MCF 10A (cell line): Measurements from ENCODE around the gene ANKRD62. TPM values are rescaled to one million over a fixed set of nuclear protein-coding genes. Genes with fewer than 3 reads are reported as not detected.

Experiments
- BruUV-seq: library from RNA; stranded (reverse); fragments of 400-500 nt; replicated peaks from 2 replicates; lab custom pipeline; 2021; lab: Mats Ljungman, UMichigan
- CTCF ChIA-PET: fragments of 300-600 bp; sonication (Branson Sonifier 250); formaldehyde crosslinking; extraction: SDS; loops from one replicate; lab custom pipeline; 2021; ENCODE audit warnings: antibody characterized with exemption, inconsistent platforms; lab: Yijun Ruan, JAX
- POLR2A ChIA-PET: fragments of 300-600, 350-650 bp; sonication (Branson Sonifier 250); formaldehyde crosslinking; extraction: SDS; loops from one replicate; lab custom pipeline; 2020; ENCODE audit warnings: antibody characterized with exemption, inconsistent platforms; lab: Yijun Ruan, JAX
- DNase-seq: peaks from one replicate; pipeline ENCODE4 v3.0.0-alpha.2; 2018; ENCODE audit not compliant: unreplicated experiment
- H3K27ac Mint-ChIP-seq: one replicate; pipeline ENCODE4 v1.8.0; 2022; ENCODE audit warnings: mild to moderate bottlenecking, low read depth, mixed read lengths; ENCODE audit not compliant: unreplicated experiment
- H3K27me3 Mint-ChIP-seq: one replicate; pipeline ENCODE4 v1.8.0; 2022; ENCODE audit warnings: mixed read lengths; ENCODE audit not compliant: insufficient read depth, unreplicated experiment
- H3K36me3 Mint-ChIP-seq: one replicate; pipeline ENCODE4 v1.8.0; 2022; ENCODE audit warnings: mild to moderate bottlenecking, moderate library complexity, mixed read lengths; ENCODE audit not compliant: insufficient read depth, unreplicated experiment
- H3K4me1 Mint-ChIP-seq: one replicate; pipeline ENCODE4 v1.8.0; 2022; ENCODE audit warnings: mixed read lengths; ENCODE audit not compliant: insufficient read depth, unreplicated experiment
- H3K4me3 Mint-ChIP-seq: one replicate; pipeline ENCODE4 v1.8.0; 2022; ENCODE audit warnings: mild to moderate bottlenecking, moderate library complexity, mixed read lengths; ENCODE audit not compliant: unreplicated experiment
- H3K9me3 Mint-ChIP-seq: one replicate; pipeline ENCODE4 v1.8.0; 2022; ENCODE audit warnings: mixed read lengths; ENCODE audit not compliant: unreplicated experiment
- intact Hi-C: fragments of 100-400 bp; cut with micrococcal nuclease; formaldehyde crosslinking; loops from 2 replicates; pipeline ENCODE4 v1.14.1; 2022
- total RNA-seq: library from RNA; stranded (reverse); gene quantifications from 2 replicates; pipeline ENCODE4 v1.2.3, GENCODE V29; 2022
- TF ChIP-seq, protein P1 (sequence below): fragments of 200-600 bp; IDR thresholded peaks from one replicate; pipeline ENCODE4 v1.8.0; 2022; ENCODE audit warnings: antibody characterized with exemption, mild to moderate bottlenecking; ENCODE audit not compliant: unreplicated experiment

ANKRD62 gene
- total RNA-seq, 1 experiment from 2014 or later = not detected

- TF ChIP-seq, protein P1, sequence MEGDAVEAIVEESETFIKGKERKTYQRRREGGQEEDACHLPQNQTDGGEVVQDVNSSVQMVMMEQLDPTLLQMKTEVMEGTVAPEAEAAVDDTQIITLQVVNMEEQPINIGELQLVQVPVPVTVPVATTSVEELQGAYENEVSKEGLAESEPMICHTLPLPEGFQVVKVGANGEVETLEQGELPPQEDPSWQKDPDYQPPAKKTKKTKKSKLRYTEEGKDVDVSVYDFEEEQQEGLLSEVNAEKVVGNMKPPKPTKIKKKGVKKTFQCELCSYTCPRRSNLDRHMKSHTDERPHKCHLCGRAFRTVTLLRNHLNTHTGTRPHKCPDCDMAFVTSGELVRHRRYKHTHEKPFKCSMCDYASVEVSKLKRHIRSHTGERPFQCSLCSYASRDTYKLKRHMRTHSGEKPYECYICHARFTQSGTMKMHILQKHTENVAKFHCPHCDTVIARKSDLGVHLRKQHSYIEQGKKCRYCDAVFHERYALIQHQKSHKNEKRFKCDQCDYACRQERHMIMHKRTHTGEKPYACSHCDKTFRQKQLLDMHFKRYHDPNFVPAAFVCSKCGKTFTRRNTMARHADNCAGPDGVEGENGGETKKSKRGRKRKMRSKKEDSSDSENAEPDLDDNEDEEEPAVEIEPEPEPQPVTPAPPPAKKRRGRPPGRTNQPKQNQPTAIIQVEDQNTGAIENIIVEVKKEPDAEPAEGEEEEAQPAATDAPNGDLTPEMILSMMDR = no peak
- ChIA-PET POLR2A (no interaction called here), CTCF (no interaction called here)
- intact Hi-C loops = no loop called here
- no peaks in the 10 kb centered on the region for H3K27me3 Mint-ChIP-seq
- no TSS peak for BruUV-seq
- no peak overlapping the region for H3K4me3 Mint-ChIP-seq
- DNase-seq = no peak
- H3K4me1 Mint-ChIP-seq = no peaks in the 10 kb centered on the region
- no peak overlapping the region for H3K27ac Mint-ChIP-seq
- H3K9me3 Mint-ChIP-seq = no peaks in the 10 kb centered on the region
- H3K36me3 Mint-ChIP-seq = no peaks in the 10 kb centered on the region
Measured at GRCh38 chr18:12056884-12057402, 36.7 kb upstream of the ANKRD62 start.

DNA sequence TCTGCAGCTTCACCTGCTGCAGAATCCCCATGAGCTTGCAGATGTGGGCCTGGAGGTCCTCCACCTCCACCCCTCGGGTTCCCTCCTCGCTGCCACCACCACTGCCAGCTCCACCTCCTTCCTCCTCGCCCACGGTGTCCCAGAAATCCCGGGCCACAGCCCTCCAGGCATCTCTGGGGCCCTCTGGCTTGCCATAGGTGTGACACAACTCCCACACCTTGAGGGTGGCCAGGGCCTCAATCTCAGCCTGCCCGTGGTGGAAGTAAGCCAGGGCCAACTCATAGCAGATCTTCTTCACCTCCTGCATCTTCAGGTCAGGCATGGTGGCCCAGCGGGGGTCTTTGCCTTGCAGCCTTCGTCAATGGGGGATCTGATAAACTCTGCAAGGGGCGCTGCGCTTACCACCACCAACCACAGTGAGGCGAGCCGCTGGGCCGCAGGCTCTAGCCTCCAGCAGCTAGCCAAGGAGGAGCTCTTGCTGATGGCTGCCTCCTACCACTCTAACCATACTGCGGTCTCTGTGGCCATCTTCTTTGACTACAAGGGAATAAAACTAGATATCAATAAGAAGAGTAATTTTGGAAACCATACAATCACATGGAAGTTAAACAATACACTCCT lies 36.1 kb upstream of the ANKRD62 start:
- Mint-ChIP-seq H3K9me3 (no peaks in the 10 kb centered on the region), H3K27ac (no peak overlapping the region), H3K36me3 (no peaks in the 10 kb centered on the region), H3K27me3 (no peaks in the 10 kb centered on the region), H3K4me3 (no peak overlapping the region), H3K4me1 (no peaks in the 10 kb centered on the region)
- TF ChIP-seq, protein P1 = no peak
- ChIA-PET POLR2A (interaction anchor here (1.0 kb wide), 1 partner anchor 8 kb away, joined by 5 read pairs; no protein-coding TSS in a partner anchor), CTCF (interaction anchor here (1.2 kb wide), 1 partner anchor 324 kb away, joined by 3 read pairs; no protein-coding TSS in a partner anchor)
- no peak for DNase-seq
- intact Hi-C loops = no loop called here
- BruUV-seq = no TSS peak

- intact Hi-C loops = no loop called here
- H3K4me1 Mint-ChIP-seq = no peaks in the 10 kb centered on the region
- POLR2A ChIA-PET = no interaction called here
- TF ChIP-seq, protein P1 = no peak
- no peaks in the 10 kb centered on the region for H3K36me3 Mint-ChIP-seq
- no peak for DNase-seq
- H3K27ac Mint-ChIP-seq = no peak overlapping the region
- no peaks in the 10 kb centered on the region for H3K27me3 Mint-ChIP-seq
- no peak overlapping the region for H3K4me3 Mint-ChIP-seq
- BruUV-seq = no TSS peak
- CTCF ChIA-PET = no interaction called here
- no peaks in the 10 kb centered on the region for H3K9me3 Mint-ChIP-seq
Measured at GRCh38 chr18:12059334-12060181, 34.1 kb upstream of the ANKRD62 start.

DNA sequence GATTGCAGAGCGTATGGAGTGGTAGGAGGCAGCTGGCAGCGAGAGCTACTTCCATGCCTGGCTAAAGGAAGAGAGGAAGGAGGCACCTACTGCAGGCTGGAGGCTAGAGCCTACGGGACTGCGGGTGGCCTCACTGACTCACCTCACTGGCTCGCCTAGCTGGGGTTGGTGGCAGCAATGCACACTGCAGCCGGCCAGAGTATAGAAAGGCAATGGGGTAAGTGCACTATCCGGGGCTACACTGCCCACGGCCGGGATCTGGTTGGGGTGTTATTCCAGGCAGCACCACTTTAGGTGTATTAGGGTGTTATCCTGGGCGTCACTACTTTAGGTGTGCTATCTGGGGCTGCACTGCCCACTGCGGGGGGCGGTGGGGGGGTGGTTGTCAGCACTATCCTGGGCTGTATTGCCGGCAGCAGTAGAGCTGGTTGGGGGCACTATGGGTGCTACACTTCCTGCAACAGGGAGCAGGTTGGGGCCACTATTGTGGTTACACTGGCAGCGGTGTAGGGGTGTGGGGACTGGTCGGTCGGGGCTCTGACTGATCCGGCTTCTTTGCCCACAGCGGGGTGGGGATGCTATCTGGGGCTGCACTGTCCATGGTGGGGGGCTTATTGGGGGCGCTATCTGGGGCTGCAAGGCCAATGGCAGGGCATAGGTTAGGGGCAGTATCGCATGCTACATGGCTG lies 33.3 kb upstream of the ANKRD62 start:
- no TSS peak for BruUV-seq
- POLR2A ChIA-PET = no interaction called here
- Mint-ChIP-seq H3K27me3 (no peaks in the 10 kb centered on the region), H3K9me3 (no peaks in the 10 kb centered on the region), H3K27ac (no peak overlapping the region), H3K4me3 (no peak overlapping the region), H3K36me3 (no peaks in the 10 kb centered on the region), H3K4me1 (no peaks in the 10 kb centered on the region)
- TF ChIP-seq, protein P1 = no peak
- CTCF ChIA-PET = no interaction called here
- DNase-seq = peak; percentile 44
- intact Hi-C loops = no loop called here
